Prostate gland (tissue), 2 donors: ENCODE results near the gene CABLES1. TPM values are rescaled to one million over a fixed set of nuclear protein-coding genes. Genes with fewer than 3 reads are reported as not detected.

Source experiments
- DNase-seq: peaks from one replicate; pipeline ENCODE4 v3.0.0-alpha.2; 2019; ENCODE audit warnings: low spot score
- H3K27ac ChIP-seq, 2 donors: fragments of 200-600 bp; sonication (generic); 2 replicates each; pipeline ENCODE4 v1.5.1; 2017 to 2019
- H3K27me3 ChIP-seq: fragments of 200-600 bp; sonication (generic); replicated peaks from 2 replicates; pipeline ENCODE4 v1.5.1; 2019; ENCODE audit not compliant: insufficient read depth
- H3K36me3 ChIP-seq, 2 donors: fragments of 200-600 bp; sonication (generic); 1 replicate in 1 of 2; 2 replicates in 1 of 2; pipeline versions ENCODE4 v1.5.1 to v1.8.1; 2017 to 2019
- H3K4me1 ChIP-seq: fragments of 200-600 bp; sonication (generic); replicated peaks from 2 replicates; pipeline ENCODE4 v1.5.1; 2019
- H3K4me3 ChIP-seq, 2 donors: fragments of 200-600 bp; sonication (generic); 2 replicates each; pipeline ENCODE4 v1.5.1; 2017 to 2019
- H3K9me3 ChIP-seq: fragments of 200-600 bp; sonication (generic); 2 replicates; pipeline ENCODE4 v1.5.1; 2017
- CTCF ChIP-seq, 4 experiments: fragments of 200-600 bp in 2 of 4; fragments of 450-650 bp in 2 of 4; sonication (generic) in 2 of 4; IDR thresholded peaks; 1 replicate in 3 of 4; 2 replicates in 1 of 4; pipeline ENCODE4 v1.5.1; 2016 to 2019; ENCODE audit warnings: antibody characterized with exemption in 4 of 4, mild to moderate bottlenecking in 2 of 4, moderate library complexity in 2 of 4
- POLR2A ChIP-seq: fragments of 450-650 bp; IDR thresholded peaks from one replicate; pipeline ENCODE4 v1.6.1; 2016; ENCODE audit warnings: antibody characterized with exemption, mild to moderate bottlenecking
- POLR2AphosphoS5 ChIP-seq: sonication (generic); formaldehyde crosslinking; IDR thresholded peaks from one replicate; pipeline ENCODE4 v1.6.1; 2017; ENCODE audit warnings: antibody characterized with exemption
- WGBS: methylation state at CpG from one replicate; pipeline ENCODE4 v1.1.5; 2018; 5-methylcytosine and 5-hydroxymethylcytosine counted together
- intact Hi-C: fragments of 100-400 bp; cut with DNase I; formaldehyde crosslinking; loops from one replicate; pipeline ENCODE4 v1.14.2; 2022
- total RNA-seq, 2 donors: library from RNA; depleted of rRNA; stranded (reverse); fragments of >200 nt; gene quantifications; one replicate each; pipeline ENCODE4 v1.1.0, GENCODE V29; 2016

Gene CABLES1
- total RNA-seq, 2 donors from 2014 or later, result 3.9 to 16.2 TPM

DNA sequence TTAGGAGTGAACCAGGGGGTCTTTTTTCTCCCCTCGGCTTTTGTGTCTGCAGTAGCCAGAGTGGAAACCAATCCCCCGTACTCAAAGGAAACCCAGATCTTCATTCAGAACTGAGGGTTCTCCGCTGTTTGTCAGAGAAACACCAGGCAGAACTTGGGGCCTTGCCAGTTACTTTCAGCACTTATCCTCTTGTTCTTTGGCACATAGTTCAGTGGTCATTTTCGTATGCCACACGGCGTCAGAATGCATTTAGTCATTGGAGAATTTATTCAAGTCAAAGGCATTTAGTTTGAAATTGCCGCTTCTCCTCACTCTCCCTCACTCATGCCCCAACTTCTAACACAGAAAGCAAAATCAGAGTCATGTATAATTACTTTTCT, 102.9 kb downstream of the CABLES1 start:
- Histone ChIP-seq H3K4me1 (peaks cover 3% of the 10 kb centered on the region), H3K4me3 (peak overlapping the region; percentile 9 to 15), H3K27me3 (no peaks in the 10 kb centered on the region), H3K27ac (peak overlapping the region; percentile 74 to 79), H3K36me3 (no peaks in the 10 kb centered on the region), H3K9me3 (no peaks in the 10 kb centered on the region)
- peak; percentile 49 for DNase-seq
- intact Hi-C loops, result loop anchor here (2.0 to 5.0 kb wide), 2 partner anchors 19 to 139 kb away; no protein-coding TSS in a partner anchor
- TF ChIP-seq POLR2AphosphoS5, result no peak
- no peak for TF ChIP-seq POLR2A
- no peak for TF ChIP-seq CTCF (IDR thresholded peaks at IDR 0.05)
- 24% methylated on average over 7 of the region's 7 CpGs for WGBS

GRCh38 chr18:23238651-23239349, 103.5 kb downstream of the CABLES1 start:
- Histone ChIP-seq H3K27me3 (no peaks in the 10 kb centered on the region), H3K4me1 (peaks cover 3% of the 10 kb centered on the region), H3K4me3 (no peak overlapping the region), H3K27ac (peak overlapping the region; percentile 74 to 79), H3K36me3 (no peaks in the 10 kb centered on the region), H3K9me3 (no peaks in the 10 kb centered on the region)
- DNase-seq, result no peak
- intact Hi-C loops, result loop anchor here (2.0 to 5.0 kb wide), 2 partner anchors 18 to 139 kb away; no protein-coding TSS in a partner anchor
- 66% methylated on average over 12 of the region's 12 CpGs for WGBS
- no peak for TF ChIP-seq POLR2AphosphoS5
- TF ChIP-seq POLR2A, result no peak
- TF ChIP-seq CTCF (IDR thresholded peaks at IDR 0.05), result no peak

DNA sequence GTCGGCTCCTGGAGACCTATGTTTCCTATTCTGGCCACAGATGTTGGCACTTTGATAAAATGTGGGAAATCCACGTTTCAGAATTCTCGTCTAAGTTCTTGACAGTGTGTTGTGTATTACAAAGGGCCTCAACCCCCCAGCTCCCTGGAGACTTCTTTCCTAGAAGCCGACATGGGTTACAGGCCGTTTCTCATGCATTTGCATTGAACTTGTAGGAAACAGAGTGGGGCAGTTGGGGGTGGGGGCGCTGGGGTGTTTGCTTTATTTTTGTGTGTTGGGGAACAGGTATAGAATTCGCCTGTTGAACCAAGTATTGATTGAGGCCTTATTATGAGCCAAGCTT, 104.0 kb downstream of the CABLES1 start:
- intact Hi-C loops, result loop anchor here (2.0 to 5.0 kb wide), 2 partner anchors 17 to 138 kb away; no protein-coding TSS in a partner anchor
- Histone ChIP-seq H3K4me1 (peaks cover 3% of the 10 kb centered on the region), H3K27me3 (no peaks in the 10 kb centered on the region), H3K4me3 (no peak overlapping the region), H3K27ac (no peak overlapping the region), H3K36me3 (no peaks in the 10 kb centered on the region), H3K9me3 (no peaks in the 10 kb centered on the region)
- TF ChIP-seq CTCF (IDR thresholded peaks at IDR 0.05) (no peak), POLR2AphosphoS5 (no peak), POLR2A (no peak)
- WGBS, result 87% methylated on average over 7 of the region's 7 CpGs
- no peak for DNase-seq

DNA sequence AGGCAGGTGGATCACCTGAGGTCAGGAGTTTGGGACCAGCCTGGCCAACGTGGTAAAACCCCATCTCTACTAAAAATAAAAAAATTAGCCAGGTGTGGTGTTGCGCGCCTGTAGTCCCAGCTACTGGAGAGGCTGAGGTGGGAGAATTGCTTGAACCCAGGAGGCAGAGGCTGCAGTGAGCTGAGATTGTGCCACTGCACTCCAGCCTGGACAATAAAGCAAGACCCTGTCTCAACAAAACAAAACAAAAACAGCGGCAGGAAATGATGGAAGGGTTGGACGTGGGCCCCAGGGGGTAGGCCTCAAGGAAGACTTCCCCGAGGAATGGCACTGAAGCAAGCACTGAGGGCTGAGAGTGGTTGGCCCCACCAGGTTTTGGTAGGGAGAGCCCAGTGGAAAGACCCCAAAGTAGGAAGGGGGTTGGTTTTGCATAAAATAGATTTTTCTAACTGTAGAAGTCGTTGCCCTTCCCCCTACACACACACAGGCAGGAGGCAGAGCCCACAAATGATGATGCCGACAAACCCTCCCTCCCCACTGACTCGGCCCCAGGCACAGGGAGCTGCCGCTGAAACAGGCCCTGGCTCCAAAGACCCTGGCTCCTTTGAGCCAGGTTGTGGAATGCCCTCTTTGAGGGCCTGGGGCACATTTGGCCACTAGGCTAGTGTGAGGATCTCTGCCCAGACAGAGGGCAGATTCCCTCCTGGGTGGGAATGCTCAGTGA, 104.8 kb downstream of the CABLES1 start:
- Histone ChIP-seq H3K27me3 (no peaks in the 10 kb centered on the region), H3K9me3 (no peaks in the 10 kb centered on the region), H3K27ac (no peak overlapping the region), H3K4me3 (no peak overlapping the region), H3K4me1 (peaks cover 3% of the 10 kb centered on the region), H3K36me3 (no peaks in the 10 kb centered on the region)
- WGBS, result 89% methylated on average over 10 of the region's 10 CpGs
- intact Hi-C loops, result loop anchor here (2.0 to 5.0 kb wide), 2 partner anchors 17 to 137 kb away; no protein-coding TSS in a partner anchor
- TF ChIP-seq POLR2AphosphoS5 (no peak), POLR2A (no peak), CTCF (IDR thresholded peaks at IDR 0.05) (no peak)
- no peak for DNase-seq
